Spleen (tissue), 11 donors: ENCODE data around the gene GYG2. TPM values are rescaled to one million over a fixed set of nuclear protein-coding genes. Genes with fewer than 3 reads are reported as not detected.

Experiments used
- DNase-seq: peaks from one replicate; pipeline ENCODE4 v3.0.0-alpha.2; 2020
- H3K27ac ChIP-seq, 8 donors: fragments of 200-600 bp; sonication (generic) in 7 of 8; 1 replicate in 4 of 8; 2 replicates in 4 of 8; pipeline versions ENCODE4 v1.5.0 to v1.8.0; 2016 to 2021; ENCODE audit warnings: inconsistent platforms in 4 of 8, mild to moderate bottlenecking in 4 of 8, moderate library complexity in 1 of 8
- H3K27me3 ChIP-seq, 7 donors: fragments of 200-600 bp; sonication (generic) in 6 of 7; replicated peaks in 1 of 7; 1 replicate in 4 of 7; 2 replicates in 3 of 7; pipeline versions ENCODE4 v1.5.0 to v1.8.0; 2016 to 2021; ENCODE audit warnings: inconsistent platforms in 3 of 7, mild to moderate bottlenecking in 1 of 7
- H3K36me3 ChIP-seq, 6 donors: fragments of 200-600 bp; sonication (generic) in 5 of 6; 1 replicate in 4 of 6; 2 replicates in 2 of 6; pipeline versions ENCODE4 v1.5.0 to v1.8.0; 2016 to 2021; ENCODE audit warnings: inconsistent platforms in 2 of 6
- H3K4me1 ChIP-seq, 6 donors: fragments of 200-600 bp; sonication (generic) in 5 of 6; 1 replicate in 3 of 6; 2 replicates in 3 of 6; pipeline versions ENCODE4 v1.5.0 to v1.8.0; 2016 to 2021; ENCODE audit warnings: inconsistent platforms in 3 of 6
- H3K4me3 ChIP-seq, 8 donors: fragments of 200-600 bp; sonication (generic) in 7 of 8; 1 replicate in 4 of 8; 2 replicates in 4 of 8; pipeline versions ENCODE4 v1.5.0 to v1.8.0; 2016 to 2021; ENCODE audit warnings: inconsistent platforms in 4 of 8, mild to moderate bottlenecking in 4 of 8, moderate library complexity in 2 of 8
- H3K9me3 ChIP-seq, 8 donors: fragments of 200-600 bp; sonication (generic) in 7 of 8; 1 replicate in 4 of 8; 2 replicates in 4 of 8; pipeline versions ENCODE4 v1.5.0 to v1.8.0; 2016 to 2021; ENCODE audit warnings: inconsistent platforms in 4 of 8
- CTCF ChIP-seq, 11 experiments: fragments of 200-600 bp in 7 of 11; fragments of 450-650 bp in 4 of 11; sonication (generic) in 4 of 11; IDR thresholded peaks in 8 of 11; conservative IDR thresholded peaks in 3 of 11; 1 replicate in 7 of 11; 2 replicates in 4 of 11; pipeline versions ENCODE4 v1.4.0 to v1.8.0; 2016 to 2021; ENCODE audit warnings: antibody characterized with exemption in 11 of 11, inconsistent platforms in 4 of 11, mild to moderate bottlenecking in 1 of 11
- POLR2A ChIP-seq, 3 donors: fragments of 450-650 bp; IDR thresholded peaks; one replicate each; pipeline ENCODE4 v1.5.1; 2017; ENCODE audit warnings: antibody characterized with exemption in 3 of 3, mild to moderate bottlenecking in 1 of 3
- POLR2AphosphoS5 ChIP-seq, 3 donors: sonication (generic); formaldehyde crosslinking; IDR thresholded peaks; one replicate each; pipeline ENCODE4 v1.5.1; 2017; ENCODE audit warnings: antibody characterized with exemption in 3 of 3
- WGBS, 5 donors: extraction: QIAGEN DNeasy Blood & Tissue Kit in 3 of 5; methylation state at CpG; one replicate each; pipeline versions ENCODE4 v1.1.5 to v1.1.7; 2013 to 2018; 5-methylcytosine and 5-hydroxymethylcytosine counted together
- intact Hi-C: fragments of 100-400 bp; cut with DNase I; formaldehyde crosslinking; loops from one replicate; pipeline ENCODE4 v1.15.0; 2023; ENCODE audit warnings: low total_unique reads
- polyA plus RNA-seq, 3 donors: library from polyadenylated mRNA; stranded (reverse); fragments of 200-250 nt; gene quantifications; one replicate each; pipeline ENCODE4 v1.2.1, GENCODE V29; 2013
- total RNA-seq, 7 donors: library from RNA; depleted of rRNA in 3 of 7; stranded (reverse); fragments of >200 nt in 3 of 7; fragmentation: NEBNext Ultra II Directional in 4 of 7; extraction: Animal tissue kit (Norgen Biotek cat#: 25700) in 4 of 7; gene quantifications; one replicate each; pipeline versions ENCODE4 v1.1.0 to v1.2.1, GENCODE V29; 2016 to 2021
- donor health status: healthy with polysubstance abuse.
- donor health status: DM: no; HTN: no; CAD: no; lungs with moderate emphysema.
- donor health status: DM: no; HTN: no; CAD: no.
- donor health status: Bipolar disorder and iron deficiency.
- donor health status: healthy.
- donor health status: DM: no; HTN: no; CAD: no.
- donor health status: DM: yes; HTN: yes; CAD: no.

The GYG2 gene
- total and polyA plus RNA-seq, 10 donors, result 0.22 to 0.92 (median 0.35) TPM; not detected in 2

- no peak overlapping the region for H3K27ac ChIP-seq
- no peaks in the 10 kb centered on the region for H3K27me3 ChIP-seq
- no peak for DNase-seq
- no peaks in the 10 kb centered on the region for H3K9me3 ChIP-seq
- no peak overlapping the region for H3K4me3 ChIP-seq
- intact Hi-C loops, result no loop called here
- no peak for TF ChIP-seq POLR2AphosphoS5 (IDR thresholded peaks at IDR 0.05)
- 55 to 77% (median 62%) methylated on average over 4 of the region's 4 CpGs for WGBS, 5 donors
- H3K4me1 ChIP-seq, result no peaks in the 10 kb centered on the region
- H3K36me3 ChIP-seq, result no peaks in the 10 kb centered on the region
Measured at GRCh38 chrX:2782171-2782570, 46.6 kb upstream of the GYG2 start.

- no peaks in the 10 kb centered on the region for H3K9me3 ChIP-seq
- no peaks in the 10 kb centered on the region for H3K36me3 ChIP-seq
- no peaks in the 10 kb centered on the region for H3K27me3 ChIP-seq
- no peak overlapping the region for H3K27ac ChIP-seq
- no peak overlapping the region for H3K4me3 ChIP-seq
- 48 to 66% (median 59%) methylated on average over 4 of the region's 4 CpGs for WGBS, 5 donors
- no peak for DNase-seq
- intact Hi-C loops, result no loop called here
- TF ChIP-seq POLR2AphosphoS5 (IDR thresholded peaks at IDR 0.05) (no peak), CTCF (IDR thresholded peaks at IDR 0.05 in 8 of 11, conservative IDR thresholded peaks at IDR 0.05 in 3 of 11) (no peak), POLR2A (IDR thresholded peaks at IDR 0.05) (no peak)
- H3K4me1 ChIP-seq, result no peaks in the 10 kb centered on the region
Measured at GRCh38 chrX:2782778-2783177, 46.0 kb upstream of the GYG2 start.

GRCh38 chrX:2784026-2784425, 44.7 kb upstream of the GYG2 start:
- H3K4me1 ChIP-seq, result no peaks in the 10 kb centered on the region
- H3K27ac ChIP-seq, result no peak overlapping the region
- no peak for TF ChIP-seq CTCF (IDR thresholded peaks at IDR 0.05 in 8 of 11, conservative IDR thresholded peaks at IDR 0.05 in 3 of 11)
- TF ChIP-seq POLR2AphosphoS5 (IDR thresholded peaks at IDR 0.05), result no peak
- no peak for TF ChIP-seq POLR2A (IDR thresholded peaks at IDR 0.05)
- intact Hi-C loops, result no loop called here
- DNase-seq, result no peak
- H3K9me3 ChIP-seq, result no peaks in the 10 kb centered on the region
- WGBS, 5 donors, result 65 to 93% (median 85%) methylated on average over 5 to 6 of the region's 6 CpGs
- H3K4me3 ChIP-seq, result no peak overlapping the region
- no peaks in the 10 kb centered on the region for H3K27me3 ChIP-seq
- no peaks in the 10 kb centered on the region for H3K36me3 ChIP-seq

GRCh38 chrX:2785538-2785937, 43.2 kb upstream of the GYG2 start:
- H3K9me3 ChIP-seq, result no peaks in the 10 kb centered on the region
- 62 to 84% (median 67%) methylated on average over 4 of the region's 4 CpGs for WGBS, 5 donors

More at GRCh38 chrX:2785538-2785937, 43.2 kb upstream of the GYG2 start:
- Histone ChIP-seq H3K4me1 (no peaks in the 10 kb centered on the region), H3K4me3 (no peak overlapping the region), H3K27ac (no peak overlapping the region), H3K27me3 (no peaks in the 10 kb centered on the region), H3K36me3 (no peaks in the 10 kb centered on the region)
- DNase-seq, result no peak
- TF ChIP-seq CTCF (IDR thresholded peaks at IDR 0.05 in 8 of 11, conservative IDR thresholded peaks at IDR 0.05 in 3 of 11), result no peak
- TF ChIP-seq POLR2AphosphoS5 (IDR thresholded peaks at IDR 0.05), result no peak
- intact Hi-C loops, result no loop called here
